Glutamatergic neuron (in vitro differentiated cells): ENCODE results near the gene ARHGAP6. TPM values are rescaled to one million over a fixed set of nuclear protein-coding genes. Genes with fewer than 3 reads are reported as not detected.

Source experiments
- DNase-seq: peaks from one replicate; pipeline ENCODE4 v3.0.0; 2022
- H3K27ac Mint-ChIP-seq: one replicate; pipeline ENCODE4 v1.8.0; 2020; ENCODE audit warnings: mild to moderate bottlenecking, mixed read lengths, inconsistent platforms; ENCODE audit not compliant: unreplicated experiment
- H3K27me3 Mint-ChIP-seq: one replicate; pipeline ENCODE4 v1.8.0; 2020; ENCODE audit warnings: mild to moderate bottlenecking, moderate library complexity, mixed read lengths, inconsistent platforms; ENCODE audit not compliant: unreplicated experiment
- H3K36me3 Mint-ChIP-seq: one replicate; pipeline ENCODE4 v1.8.0; 2020; ENCODE audit warnings: mild to moderate bottlenecking, mixed read lengths, inconsistent platforms; ENCODE audit not compliant: unreplicated experiment
- H3K4me1 Mint-ChIP-seq: one replicate; pipeline ENCODE4 v1.8.0; 2020; ENCODE audit warnings: mild to moderate bottlenecking, low read depth, mixed read lengths, inconsistent platforms; ENCODE audit not compliant: unreplicated experiment
- H3K4me3 Mint-ChIP-seq: one replicate; pipeline ENCODE4 v1.8.0; 2020; ENCODE audit warnings: mild to moderate bottlenecking, mixed read lengths, inconsistent platforms; ENCODE audit not compliant: unreplicated experiment
- H3K9me3 Mint-ChIP-seq: one replicate; pipeline ENCODE4 v1.8.0; 2020; ENCODE audit warnings: mild to moderate bottlenecking, moderate library complexity, mixed read lengths, inconsistent platforms; ENCODE audit not compliant: unreplicated experiment
- CTCF ChIP-seq: fragments of 200-600 bp; sonication (generic); IDR thresholded peaks from one replicate; pipeline ENCODE4 v1.5.0; 2021; ENCODE audit not compliant: partially characterized antibody, unreplicated experiment
- total RNA-seq: library from RNA; stranded (reverse); fragmentation: NEBNext Ultra II Directional; extraction: Animal tissue kit (Norgen Biotek cat#: 25700); gene quantifications from one replicate; pipeline ENCODE4 v1.2.1, GENCODE V29; 2021; ENCODE audit not compliant: unreplicated experiment

ARHGAP6 gene
- total RNA-seq, 1 donor from 2014 or later: 3.6 TPM

DNA sequence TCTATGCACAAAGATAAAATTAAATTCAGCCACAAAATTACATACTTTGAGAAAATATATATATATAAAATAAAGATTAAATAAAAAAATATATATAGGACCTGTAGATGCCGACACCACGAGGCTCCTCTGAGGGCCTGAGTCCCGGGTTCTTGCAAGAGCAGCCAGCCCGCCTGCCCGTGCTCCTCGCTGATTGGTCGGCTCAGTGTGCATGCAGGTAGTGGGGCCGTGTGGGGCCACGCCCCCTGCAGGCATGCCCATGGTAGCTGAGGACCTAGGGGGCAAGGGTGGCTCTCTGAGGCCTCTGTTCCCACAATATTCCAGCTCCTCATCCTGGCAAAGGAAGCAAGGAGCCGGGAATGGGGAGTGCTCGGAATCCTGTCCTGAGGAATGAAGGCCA is 453.0 kb downstream of the ARHGAP6 start:
- H3K4me3 Mint-ChIP-seq: no peak overlapping the region
- DNase-seq: no peak
- no peaks in the 10 kb centered on the region for H3K9me3 Mint-ChIP-seq
- no peaks in the 10 kb centered on the region for H3K4me1 Mint-ChIP-seq
- H3K27me3 Mint-ChIP-seq: no peaks in the 10 kb centered on the region
- no peak for TF ChIP-seq CTCF
- no peaks in the 10 kb centered on the region for H3K36me3 Mint-ChIP-seq
- no peak overlapping the region for H3K27ac Mint-ChIP-seq

- TF ChIP-seq CTCF: no peak
- Mint-ChIP-seq H3K27me3 (no peaks in the 10 kb centered on the region), H3K27ac (no peak overlapping the region), H3K9me3 (no peaks in the 10 kb centered on the region), H3K4me3 (no peak overlapping the region), H3K36me3 (no peaks in the 10 kb centered on the region), H3K4me1 (no peaks in the 10 kb centered on the region)
- DNase-seq: no peak
Observed at GRCh38 chrX:11210415-11210801, 455.3 kb downstream of the ARHGAP6 start.

DNA sequence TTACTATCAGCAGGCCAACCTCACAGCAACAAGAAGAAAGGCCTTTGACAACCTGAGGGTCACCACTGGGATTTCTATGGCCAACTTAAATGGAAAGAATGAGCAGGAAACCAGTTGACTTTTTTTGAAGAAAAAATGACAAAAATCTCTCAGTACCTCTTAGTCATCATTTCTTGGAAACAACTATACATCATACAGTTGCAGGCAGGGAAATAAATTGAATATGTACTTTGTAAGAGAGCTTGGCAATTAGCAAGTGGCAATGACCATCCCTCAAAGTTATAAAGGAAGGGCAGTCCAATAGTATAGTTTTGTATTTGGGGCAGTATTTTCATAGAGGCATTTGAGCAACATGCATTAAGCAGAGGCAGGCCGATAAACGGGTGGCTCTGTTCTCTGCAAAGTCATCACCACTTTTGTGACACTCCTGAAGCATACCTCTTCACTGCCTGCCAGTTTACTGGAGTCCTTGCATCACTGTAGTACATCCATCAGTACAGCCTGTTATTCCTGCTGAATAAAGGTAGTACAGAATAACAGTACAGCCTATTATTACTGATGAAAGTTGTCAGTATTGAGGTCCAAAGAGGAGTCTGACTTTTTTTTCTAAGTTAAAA is 455.8 kb downstream of the ARHGAP6 start:
- Mint-ChIP-seq H3K9me3 (no peaks in the 10 kb centered on the region), H3K36me3 (no peaks in the 10 kb centered on the region), H3K27me3 (no peaks in the 10 kb centered on the region), H3K27ac (no peak overlapping the region), H3K4me3 (no peak overlapping the region), H3K4me1 (no peaks in the 10 kb centered on the region)
- no peak for TF ChIP-seq CTCF
- no peak for DNase-seq

DNA sequence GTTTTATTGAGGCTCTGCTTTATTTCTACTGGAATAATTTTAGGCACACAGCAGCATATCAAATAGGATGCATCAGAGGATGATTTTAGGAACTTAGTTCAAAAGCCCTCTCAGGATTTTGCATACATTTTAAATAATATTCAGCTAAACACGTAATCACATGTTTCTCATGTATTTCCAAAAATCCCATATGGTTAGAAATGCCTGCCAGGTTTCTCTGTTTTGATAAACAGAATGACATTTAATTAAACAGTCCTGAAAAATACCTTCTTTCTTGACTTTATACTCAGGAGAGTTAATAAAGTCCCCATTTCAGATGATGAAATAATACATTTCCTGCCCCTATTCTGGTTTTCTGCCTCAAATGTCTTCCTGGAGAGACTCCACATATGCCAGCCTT is 459.0 kb downstream of the ARHGAP6 start:
- Mint-ChIP-seq H3K27me3 (no peaks in the 10 kb centered on the region), H3K9me3 (no peaks in the 10 kb centered on the region), H3K4me1 (no peaks in the 10 kb centered on the region), H3K36me3 (no peaks in the 10 kb centered on the region), H3K27ac (no peak overlapping the region), H3K4me3 (no peak overlapping the region)
- DNase-seq: no peak
- no peak for TF ChIP-seq CTCF

GRCh38 chrX:11205796-11206195 is 459.9 kb downstream of the ARHGAP6 start:
- TF ChIP-seq CTCF: no peak
- no peak for DNase-seq
- peaks cover 1% of the 10 kb centered on the region for H3K27me3 Mint-ChIP-seq
- H3K4me3 Mint-ChIP-seq: no peak overlapping the region
- H3K9me3 Mint-ChIP-seq: no peaks in the 10 kb centered on the region
- no peaks in the 10 kb centered on the region for H3K36me3 Mint-ChIP-seq
- no peak overlapping the region for H3K27ac Mint-ChIP-seq
- no peaks in the 10 kb centered on the region for H3K4me1 Mint-ChIP-seq
